Measurements from ENCODE around the gene LHPP. TPM values are rescaled to one million over a fixed set of nuclear protein-coding genes. Genes with fewer than 3 reads are reported as not detected.

The LHPP gene
- total RNA-seq, 2 experiments from 2014 or later = 7.8 to 8.2 TPM

GRCh38 chr10:124592736-124593430, 131.3 kb downstream of the LHPP start:
- peaks cover 5% of the 10 kb centered on the region for H3K36me3 Mint-ChIP-seq
- H3K4me1 Mint-ChIP-seq = no peaks in the 10 kb centered on the region
- no peak for DNase-seq
- H3K27ac Mint-ChIP-seq = no peak overlapping the region
- H3K4me3 Mint-ChIP-seq = no peak overlapping the region
- H3K27me3 Mint-ChIP-seq = no peaks in the 10 kb centered on the region
- H3K9me3 Mint-ChIP-seq = peaks cover 3% of the 10 kb centered on the region

GRCh38 chr10:124593431-124593985, 131.9 kb downstream of the LHPP start:
- peaks cover 5% of the 10 kb centered on the region for H3K36me3 Mint-ChIP-seq
- no peak overlapping the region for H3K4me3 Mint-ChIP-seq
- H3K27me3 Mint-ChIP-seq = no peaks in the 10 kb centered on the region
- H3K4me1 Mint-ChIP-seq = no peaks in the 10 kb centered on the region
- H3K27ac Mint-ChIP-seq = no peak overlapping the region
- DNase-seq = no peak
- H3K9me3 Mint-ChIP-seq = peaks cover 3% of the 10 kb centered on the region

- Mint-ChIP-seq H3K27me3 (no peaks in the 10 kb centered on the region), H3K4me3 (no peak overlapping the region), H3K9me3 (peaks cover 3% of the 10 kb centered on the region), H3K36me3 (peaks cover 5% of the 10 kb centered on the region), H3K27ac (no peak overlapping the region), H3K4me1 (no peaks in the 10 kb centered on the region)
- no peak for DNase-seq
Observed at GRCh38 chr10:124594240-124594639, 132.6 kb downstream of the LHPP start.

DNA sequence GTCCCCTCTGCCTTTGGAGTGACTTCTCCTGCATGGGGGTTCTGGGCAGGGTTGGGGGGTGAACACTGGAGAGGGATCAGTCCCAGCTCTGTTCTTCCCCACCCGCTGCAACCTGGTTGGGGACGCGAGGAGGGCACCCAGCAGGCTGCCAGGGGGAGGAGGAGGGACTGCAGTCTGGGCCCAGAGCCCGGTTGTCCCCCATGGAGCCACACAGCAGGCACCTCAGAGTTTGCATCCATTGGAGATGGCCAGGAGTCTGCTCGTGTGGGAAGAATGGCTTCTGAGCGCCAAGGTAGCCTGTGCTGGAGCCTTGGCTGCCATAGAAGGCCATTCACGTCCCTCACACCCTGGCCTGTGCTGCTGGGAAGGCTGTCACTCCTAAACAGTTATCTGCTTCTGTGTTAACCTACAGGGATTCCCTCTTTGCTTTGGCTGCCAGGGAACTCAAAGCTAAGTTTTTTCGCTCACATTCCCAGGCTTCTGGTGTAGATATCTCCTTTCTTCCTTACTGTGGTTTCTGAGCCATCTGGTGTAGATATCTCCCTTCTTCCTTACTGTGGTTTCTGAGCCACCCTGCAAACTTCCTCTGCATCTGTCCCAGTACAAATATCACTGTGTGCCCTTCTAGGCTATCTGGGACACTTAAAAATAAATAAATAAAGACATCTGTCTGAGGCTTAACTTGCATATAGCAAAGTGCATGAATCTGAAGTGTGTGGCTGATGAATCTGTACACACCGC, 133.7 kb downstream of the LHPP start:
- Mint-ChIP-seq H3K36me3 (peaks cover 5% of the 10 kb centered on the region), H3K9me3 (peaks cover 3% of the 10 kb centered on the region), H3K4me3 (no peak overlapping the region), H3K4me1 (no peaks in the 10 kb centered on the region), H3K27me3 (no peaks in the 10 kb centered on the region), H3K27ac (no peak overlapping the region)
- DNase-seq = no peak

DNA sequence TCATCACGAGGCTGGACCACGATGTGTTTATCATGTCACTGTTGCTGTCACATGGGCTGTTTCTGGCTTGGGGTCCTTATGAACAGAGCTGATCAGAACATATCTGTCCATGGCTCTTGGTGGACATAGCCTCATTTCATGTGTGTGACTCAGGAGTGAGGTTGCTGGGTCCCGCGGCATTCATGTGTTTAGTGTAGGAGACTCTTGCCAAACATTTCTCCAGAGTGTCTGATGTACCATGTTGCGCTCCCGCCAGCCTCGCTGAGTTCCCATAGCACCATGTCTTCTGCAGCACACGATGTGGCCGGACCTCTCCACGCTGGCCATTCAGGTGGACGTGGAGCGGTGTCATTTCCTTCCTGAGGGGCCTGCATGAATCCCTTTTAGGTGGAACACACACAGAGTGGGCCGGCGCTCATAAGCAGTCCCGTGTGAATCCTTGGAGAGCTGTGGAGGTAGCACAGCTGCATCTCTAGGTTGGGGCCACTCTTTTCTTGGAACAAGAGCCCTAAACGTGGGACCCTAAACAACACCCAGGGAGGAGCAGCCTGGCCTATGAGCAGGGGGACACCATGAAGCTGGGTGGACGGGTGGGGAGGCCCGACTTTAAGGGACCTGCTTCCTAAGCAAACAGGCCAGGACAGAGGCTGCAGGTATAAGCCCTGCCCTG, 134.6 kb downstream of the LHPP start:
- H3K27ac Mint-ChIP-seq = no peak overlapping the region
- H3K27me3 Mint-ChIP-seq = no peaks in the 10 kb centered on the region
- H3K36me3 Mint-ChIP-seq = peaks cover 5% of the 10 kb centered on the region
- peaks cover 3% of the 10 kb centered on the region for H3K9me3 Mint-ChIP-seq
- no peaks in the 10 kb centered on the region for H3K4me1 Mint-ChIP-seq
- no peak overlapping the region for H3K4me3 Mint-ChIP-seq
- DNase-seq = no peak

GRCh38 chr10:124596962-124597845, 135.6 kb downstream of the LHPP start:
- H3K4me3 Mint-ChIP-seq = no peak overlapping the region
- no peak overlapping the region for H3K27ac Mint-ChIP-seq
- no peaks in the 10 kb centered on the region for H3K27me3 Mint-ChIP-seq
- H3K9me3 Mint-ChIP-seq = no peaks in the 10 kb centered on the region
- no peaks in the 10 kb centered on the region for H3K4me1 Mint-ChIP-seq
- no peak for DNase-seq
- peaks cover 1% of the 10 kb centered on the region for H3K36me3 Mint-ChIP-seq

- no peaks in the 10 kb centered on the region for H3K4me1 Mint-ChIP-seq
- no peaks in the 10 kb centered on the region for H3K36me3 Mint-ChIP-seq
- H3K27me3 Mint-ChIP-seq = no peaks in the 10 kb centered on the region
- H3K4me3 Mint-ChIP-seq = no peak overlapping the region
- H3K27ac Mint-ChIP-seq = no peak overlapping the region
- no peaks in the 10 kb centered on the region for H3K9me3 Mint-ChIP-seq
- no peak for DNase-seq
Observed at GRCh38 chr10:124597846-124598165, 136.2 kb downstream of the LHPP start.

- H3K36me3 Mint-ChIP-seq = no peaks in the 10 kb centered on the region
- H3K4me1 Mint-ChIP-seq = no peaks in the 10 kb centered on the region
- H3K9me3 Mint-ChIP-seq = no peaks in the 10 kb centered on the region
- no peaks in the 10 kb centered on the region for H3K27me3 Mint-ChIP-seq
- H3K4me3 Mint-ChIP-seq = no peak overlapping the region
- no peak overlapping the region for H3K27ac Mint-ChIP-seq
- DNase-seq = no peak
Observed at GRCh38 chr10:124598196-124598595, 136.6 kb downstream of the LHPP start.

GRCh38 chr10:124598773-124599587, 137.4 kb downstream of the LHPP start:
- DNase-seq = no peak
- Mint-ChIP-seq H3K9me3 (no peaks in the 10 kb centered on the region), H3K27ac (no peak overlapping the region), H3K4me3 (no peak overlapping the region), H3K4me1 (no peaks in the 10 kb centered on the region), H3K27me3 (no peaks in the 10 kb centered on the region), H3K36me3 (no peaks in the 10 kb centered on the region)

DNA sequence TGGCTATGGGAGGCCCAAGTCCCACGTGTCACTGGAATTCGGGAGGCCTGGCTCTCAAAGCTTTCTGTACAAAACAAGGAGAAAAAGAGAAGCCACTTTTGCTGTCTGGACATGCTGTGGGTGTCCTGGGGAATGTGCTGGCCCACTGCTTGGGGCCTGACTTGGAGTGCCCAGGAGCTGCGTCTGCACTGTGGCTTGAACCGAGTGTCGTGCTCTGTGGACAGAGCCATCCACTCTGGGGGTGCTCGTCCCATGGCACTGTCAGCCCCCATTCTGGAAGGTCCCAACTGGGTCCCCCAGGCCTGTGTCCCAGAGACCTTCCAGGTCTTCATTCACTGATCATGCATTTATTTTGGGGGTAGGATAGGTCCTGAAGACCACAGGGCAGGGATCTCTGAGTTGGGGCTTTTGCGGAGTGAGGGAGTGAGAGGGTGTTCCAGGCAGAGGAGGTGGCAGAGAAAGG, 138.0 kb downstream of the LHPP start:
- Mint-ChIP-seq H3K4me3 (no peak overlapping the region), H3K36me3 (no peaks in the 10 kb centered on the region), H3K4me1 (no peaks in the 10 kb centered on the region), H3K27me3 (no peaks in the 10 kb centered on the region), H3K9me3 (no peaks in the 10 kb centered on the region), H3K27ac (no peak overlapping the region)
- no peak for DNase-seq

DNA sequence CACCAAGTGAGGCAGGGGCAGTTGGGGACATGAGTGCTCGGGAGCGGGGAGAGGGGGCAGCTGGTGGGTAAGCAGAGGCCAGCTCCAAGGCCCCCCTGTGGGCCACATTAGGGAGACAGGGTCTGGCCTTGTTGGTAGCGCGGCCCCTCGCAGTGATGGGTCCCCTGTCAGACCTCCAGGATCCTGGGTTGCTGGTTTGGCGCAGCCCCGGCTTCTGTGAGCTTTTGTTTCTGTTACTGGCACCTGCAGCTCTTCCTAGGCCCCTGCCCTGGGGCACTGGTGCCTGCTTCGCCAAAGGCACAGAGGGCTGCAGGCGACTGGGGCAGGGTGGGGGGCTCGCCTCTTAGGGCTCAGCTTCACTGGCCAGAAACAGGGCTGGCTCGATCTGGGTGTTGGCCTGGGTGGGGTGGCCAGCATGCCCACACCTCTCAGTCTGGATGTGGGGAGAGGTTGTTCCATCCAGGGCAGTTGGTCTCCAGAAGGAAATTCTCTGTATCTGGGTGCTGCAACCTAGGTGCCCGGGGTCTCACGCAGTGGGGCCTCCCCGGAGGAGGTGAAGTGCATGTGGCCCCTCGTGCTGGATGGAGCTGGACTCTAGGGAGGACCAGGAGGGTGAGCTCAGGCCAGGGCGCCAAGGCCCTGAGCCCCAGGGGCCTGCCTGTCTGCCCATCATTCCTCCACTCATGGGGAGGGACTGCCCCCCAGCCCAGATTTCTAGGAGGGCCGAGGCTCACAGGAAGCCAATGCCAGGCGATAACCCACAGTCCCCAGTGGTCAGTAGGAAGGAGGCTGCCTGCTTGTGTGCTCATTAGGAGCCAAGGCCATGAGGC, 138.6 kb downstream of the LHPP start:
- DNase-seq = no peak
- Mint-ChIP-seq H3K36me3 (no peaks in the 10 kb centered on the region), H3K27ac (no peak overlapping the region), H3K4me1 (no peaks in the 10 kb centered on the region), H3K27me3 (no peaks in the 10 kb centered on the region), H3K9me3 (no peaks in the 10 kb centered on the region), H3K4me3 (no peak overlapping the region)

DNA sequence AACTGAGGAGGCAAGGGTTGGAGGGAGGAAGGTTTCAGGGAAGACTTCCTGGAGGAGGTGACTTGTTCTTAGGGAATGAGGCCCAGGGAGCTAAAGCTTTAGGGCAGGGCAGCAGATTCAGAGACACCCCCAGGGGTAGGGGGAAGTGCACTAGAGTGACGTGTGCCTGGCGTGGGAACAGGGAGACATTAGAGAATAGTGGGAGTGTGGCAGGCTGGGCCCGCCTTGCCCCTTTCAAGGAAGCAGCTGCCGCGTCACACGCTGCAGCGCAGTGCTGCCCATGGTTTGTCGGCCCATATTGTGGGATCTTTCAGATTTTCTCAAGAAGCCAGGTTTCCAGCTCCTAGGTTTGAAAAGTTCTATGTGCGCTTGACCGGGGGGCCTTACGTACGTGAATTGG, 139.4 kb downstream of the LHPP start:
- no peaks in the 10 kb centered on the region for H3K36me3 Mint-ChIP-seq
- no peak overlapping the region for H3K4me3 Mint-ChIP-seq
- no peaks in the 10 kb centered on the region for H3K4me1 Mint-ChIP-seq
- H3K27ac Mint-ChIP-seq = peak overlapping the region; percentile 60
- DNase-seq = no peak
- no peaks in the 10 kb centered on the region for H3K27me3 Mint-ChIP-seq
- H3K9me3 Mint-ChIP-seq = no peaks in the 10 kb centered on the region

DNA sequence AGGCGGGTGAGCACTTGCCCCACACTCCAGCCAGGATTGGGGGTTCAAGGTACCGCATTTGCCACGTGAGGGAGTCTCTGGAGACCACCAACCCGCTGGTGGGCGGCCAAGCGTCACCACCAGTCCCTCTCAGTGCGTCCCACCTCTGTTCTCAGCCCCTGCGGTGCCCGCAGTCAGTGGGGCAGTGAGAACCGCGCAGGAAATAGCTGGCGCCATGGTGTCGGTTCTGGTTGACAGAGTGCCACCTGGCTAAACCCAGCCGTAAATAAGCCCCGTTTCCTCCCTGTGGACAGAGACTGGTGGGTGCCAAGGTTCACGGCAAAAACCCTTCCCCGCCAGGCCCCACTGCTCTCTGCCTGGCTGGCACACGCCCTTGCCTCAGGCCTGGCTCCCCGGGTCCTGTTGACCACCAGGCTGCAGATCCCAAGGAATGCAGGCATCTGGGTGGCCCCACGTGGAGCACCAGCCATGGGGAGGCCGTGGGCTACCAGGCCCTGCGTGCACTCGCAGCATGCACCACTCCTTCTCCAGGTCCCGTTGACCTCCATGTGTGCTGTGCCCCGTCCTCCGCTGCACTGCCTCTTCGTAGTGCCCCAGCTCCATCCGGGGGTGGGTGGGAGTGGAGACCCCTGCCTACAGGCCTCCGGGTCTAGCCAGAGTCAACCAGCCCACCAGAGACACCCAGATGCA, 140.0 kb downstream of the LHPP start:
- H3K27ac Mint-ChIP-seq = peak overlapping the region; percentile 60
- H3K4me1 Mint-ChIP-seq = no peaks in the 10 kb centered on the region
- DNase-seq = no peak
- H3K27me3 Mint-ChIP-seq = no peaks in the 10 kb centered on the region
- H3K36me3 Mint-ChIP-seq = no peaks in the 10 kb centered on the region
- no peaks in the 10 kb centered on the region for H3K9me3 Mint-ChIP-seq
- no peak overlapping the region for H3K4me3 Mint-ChIP-seq

Measured in activated naive CD8-positive, alpha-beta T cell treated with anti-CD3 and anti-CD28 coated beads for 36 hours (primary cell).